Neuronal stem cell (in vitro differentiated cells): ENCODE measurements around the gene MPPED1.

Experiments used
- DNase-seq: peaks from one replicate; pipeline ENCODE4 v3.0.0-alpha.2; 2013; ENCODE audit warnings: low spot score
- H2AFZ ChIP-seq: one replicate; pipeline ENCODE4 v1.6.1; 2013; ENCODE audit warnings: mild to moderate bottlenecking, low read length, inconsistent platforms
- H2AK5ac ChIP-seq: 2 replicates; pipeline ENCODE4 v1.6.1; 2013; ENCODE audit warnings: low read depth, mild to moderate bottlenecking, inconsistent platforms, low read length, moderate library complexity, mixed read lengths
- H2BK120ac ChIP-seq: 2 replicates; pipeline ENCODE4 v1.6.1; 2013; ENCODE audit warnings: low read depth, mild to moderate bottlenecking, inconsistent platforms, low read length, moderate library complexity, mixed read lengths
- H2BK12ac ChIP-seq: one replicate; pipeline ENCODE4 v1.6.1; 2013; ENCODE audit warnings: low read length, inconsistent platforms
- H2BK15ac ChIP-seq: 2 replicates; pipeline ENCODE4 v1.6.1; 2013; ENCODE audit warnings: mild to moderate bottlenecking, low read length, inconsistent platforms, mixed read lengths
- H2BK5ac ChIP-seq: one replicate; pipeline ENCODE4 v1.6.1; 2013; ENCODE audit warnings: inconsistent platforms, mild to moderate bottlenecking, low read length, moderate library complexity
- H3K14ac ChIP-seq: one replicate; pipeline ENCODE4 v1.6.1; 2013; ENCODE audit warnings: low read length, inconsistent platforms
- H3K18ac ChIP-seq: 2 replicates; pipeline ENCODE4 v1.6.1; 2013; ENCODE audit warnings: low read length, inconsistent platforms
- H3K23ac ChIP-seq: 2 replicates; pipeline ENCODE4 v1.6.1; 2013; ENCODE audit warnings: low read depth, mild to moderate bottlenecking, mixed read lengths, low read length, inconsistent platforms; ENCODE audit not compliant: poor library complexity
- H3K27ac ChIP-seq: replicated peaks from 3 replicates; pipeline ENCODE4 v1.5.1; 2013; ENCODE audit warnings: low read length, inconsistent platforms
- H3K27me3 ChIP-seq, 3 experiments: 2 replicates each; pipeline ENCODE4 v1.6.1; 2013; ENCODE audit warnings: low read length in 3 of 3, mild to moderate bottlenecking in 2 of 3, inconsistent platforms in 1 of 3, low read depth in 1 of 3, mixed read lengths in 1 of 3, moderate library complexity in 1 of 3; ENCODE audit not compliant: control insufficient read depth in 3 of 3, insufficient read depth in 3 of 3
- H3K36me3 ChIP-seq, 2 donors: replicated peaks in 1 of 2; 2 replicates each; pipeline ENCODE4 v1.6.1; 2013; ENCODE audit warnings: low read length in 2 of 2; ENCODE audit not compliant: control insufficient read depth in 2 of 2, insufficient read depth in 2 of 2
- H3K4ac ChIP-seq: 2 replicates; pipeline ENCODE4 v1.6.1; 2013; ENCODE audit warnings: inconsistent platforms, mild to moderate bottlenecking, low read length, moderate library complexity
- H3K4me1 ChIP-seq, 2 donors: 1 replicate in 1 of 2; 2 replicates in 1 of 2; pipeline ENCODE4 v1.6.1; 2013; ENCODE audit warnings: low read length in 2 of 2, low read depth in 1 of 2; ENCODE audit not compliant: control insufficient read depth in 2 of 2, insufficient read depth in 1 of 2
- H3K4me2 ChIP-seq: one replicate; pipeline ENCODE4 v1.6.1; 2013; ENCODE audit warnings: mild to moderate bottlenecking, low read length, inconsistent platforms; ENCODE audit not compliant: insufficient read depth, poor library complexity, severe bottlenecking
- H3K4me3 ChIP-seq, 2 donors: 2 replicates each; pipeline ENCODE4 v1.5.1; 2013; ENCODE audit warnings: low read length in 2 of 2, mild to moderate bottlenecking in 2 of 2, inconsistent platforms in 1 of 2, moderate library complexity in 1 of 2
- H3K79me1 ChIP-seq: one replicate; pipeline ENCODE4 v1.6.1; 2013; ENCODE audit warnings: low read depth, mild to moderate bottlenecking, inconsistent platforms, low read length, moderate library complexity
- H3K9ac ChIP-seq: one replicate; pipeline ENCODE4 v1.6.1; 2013; ENCODE audit warnings: mild to moderate bottlenecking, low read depth, low read length, inconsistent platforms; ENCODE audit not compliant: poor library complexity
- H3K9me3 ChIP-seq, 2 donors: replicated peaks in 1 of 2; 2 replicates each; pipeline versions ENCODE3 to v1.6.1; 2013; ENCODE audit warnings: low read length in 2 of 2, mild to moderate bottlenecking in 2 of 2, inconsistent platforms in 1 of 2, low read depth in 1 of 2, mixed read lengths in 1 of 2, moderate library complexity in 1 of 2; ENCODE audit not compliant: control insufficient read depth in 2 of 2, insufficient read depth in 1 of 2
- H4K8ac ChIP-seq: one replicate; pipeline ENCODE4 v1.6.1; 2013; ENCODE audit warnings: low read depth, mild to moderate bottlenecking, inconsistent platforms, low read length, moderate library complexity
- H4K91ac ChIP-seq: one replicate; pipeline ENCODE4 v1.6.1; 2013; ENCODE audit warnings: low read length, low read depth, mild to moderate bottlenecking, inconsistent platforms; ENCODE audit not compliant: poor library complexity
- WGBS, 2 donors: extraction: QIAGEN DNeasy Blood & Tissue Kit; methylation state at CpG; one replicate each; pipeline ENCODE4 v1.1.7; 2013; ENCODE audit warnings: missing lambda C conversion rate in 2 of 2, mixed read lengths in 1 of 2; ENCODE audit not compliant: insufficient read length in 2 of 2, insufficient replicate concordance in 1 of 2; ENCODE audit errors: extremely low coverage in 2 of 2; 5-methylcytosine and 5-hydroxymethylcytosine counted together

MPPED1 gene

DNA sequence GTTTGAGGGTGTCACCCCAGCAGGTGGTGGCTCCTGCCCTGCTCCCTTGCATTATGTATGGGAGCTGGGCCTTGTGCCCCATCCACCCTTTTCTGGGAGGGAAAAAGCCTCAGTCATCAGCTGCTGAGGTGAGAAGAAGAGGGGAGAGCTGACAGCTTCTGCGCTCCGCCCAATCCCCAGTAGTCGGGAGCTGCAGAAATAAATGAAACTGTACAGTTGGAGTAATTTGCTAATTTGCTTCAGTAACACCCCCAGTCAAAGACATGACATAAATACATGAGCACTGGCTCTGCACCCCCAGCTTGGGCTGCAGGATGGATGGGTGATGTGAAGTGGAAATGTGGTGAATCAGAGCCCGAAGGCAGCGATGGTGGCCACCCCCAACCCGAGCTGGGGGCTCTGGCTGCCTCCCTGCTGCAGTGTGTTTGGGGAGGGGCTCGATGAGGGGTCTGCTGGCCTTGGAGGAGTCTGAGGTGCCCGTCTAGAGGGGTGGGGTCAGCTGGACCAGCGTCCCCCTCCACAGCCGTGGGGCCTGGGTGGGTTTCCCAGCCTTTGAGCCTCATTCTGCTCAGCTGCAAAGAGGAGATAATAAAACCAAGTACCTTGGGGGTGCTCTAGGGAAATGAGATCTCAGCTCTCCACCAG is 59.2 kb downstream of the MPPED1 start:
- H3K4ac ChIP-seq = no peak overlapping the region
- no peak overlapping the region for H2BK15ac ChIP-seq

DNA sequence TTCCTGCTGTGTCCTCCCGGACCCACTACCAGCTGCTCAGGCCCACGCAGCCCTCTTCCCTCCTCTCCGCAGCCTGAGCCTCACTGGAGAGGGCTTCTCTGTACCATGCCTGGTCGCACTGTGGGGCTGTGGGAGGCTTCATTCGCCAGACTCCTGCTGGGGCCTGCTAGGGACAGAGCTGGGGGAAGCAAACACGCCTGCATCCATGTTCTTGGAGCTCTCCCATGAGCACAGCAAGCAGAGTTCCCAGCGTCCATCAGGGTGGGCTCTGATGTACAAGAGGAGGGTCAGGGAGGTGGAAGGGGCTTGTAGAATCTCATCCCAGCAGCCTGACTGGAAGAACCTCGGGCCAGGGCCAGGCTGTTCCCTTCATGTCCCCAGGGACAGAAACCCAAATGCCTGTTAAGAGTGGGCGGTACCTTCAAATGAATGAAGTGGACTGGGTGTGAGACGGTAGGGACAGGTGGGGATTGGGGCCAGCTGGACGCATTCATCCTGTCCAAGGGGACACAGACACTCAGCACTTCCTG is 59.9 kb downstream of the MPPED1 start:
- Histone ChIP-seq H2AFZ (no peak overlapping the region), H2AK5ac (peak overlapping the region; percentile 9), H4K91ac (no peak overlapping the region), H2BK5ac (peak overlapping the region; percentile 43), H3K4me1 (peaks cover 5 to 12% of the 10 kb centered on the region in 2 donors), H4K8ac (no peak overlapping the region), H3K79me1 (peaks cover 4% of the 10 kb centered on the region), H3K4ac (no peak overlapping the region), H3K23ac (peak overlapping the region; percentile 35), H3K36me3 (peaks cover 0 to 2% of the 10 kb centered on the region in 2 donors), H2BK12ac (no peak overlapping the region), H3K4me2 (no peak overlapping the region), H3K9ac (no peak overlapping the region), H2BK15ac (no peak overlapping the region), H3K9me3 (no peaks in the 10 kb centered on the region), H2BK120ac (no peak overlapping the region), H3K27me3 (peaks cover 0 to 4% (median 0%) of the 10 kb centered on the region in 3 experiments), H3K18ac (peak overlapping the region; percentile 16), H3K27ac (no peak overlapping the region), H3K4me3 (no peak overlapping the region), H3K14ac (no peak overlapping the region)
- no CpG with 5 or more reads among the region's 11 CpGs for WGBS, 2 donors
- DNase-seq = no peak

More for the DNA sequence above, 59.2 kb downstream of the MPPED1 start:
- no peak overlapping the region for H2BK120ac ChIP-seq
- no peak overlapping the region for H3K18ac ChIP-seq
- DNase-seq = no peak
- peak overlapping the region; percentile 35 for H3K23ac ChIP-seq
- WGBS, 2 donors = no CpG with 5 or more reads among the region's 10 CpGs
- H2AFZ ChIP-seq = no peak overlapping the region
- H3K27me3 ChIP-seq = peaks cover 0 to 6% (median 0%) of the 10 kb centered on the region in 3 experiments
- H4K8ac ChIP-seq = no peak overlapping the region
- no peak overlapping the region for H2BK12ac ChIP-seq
- no peaks in the 10 kb centered on the region for H3K9me3 ChIP-seq
- peaks cover 0 to 2% of the 10 kb centered on the region in 2 donors for H3K36me3 ChIP-seq
- H4K91ac ChIP-seq = no peak overlapping the region
- no peak overlapping the region for H3K27ac ChIP-seq
- no peak overlapping the region for H3K9ac ChIP-seq
- peak overlapping the region; percentile 9 for H2AK5ac ChIP-seq
- H3K14ac ChIP-seq = no peak overlapping the region
- H3K4me3 ChIP-seq = no peak overlapping the region
- H2BK5ac ChIP-seq = peak overlapping the region; percentile 43
- peaks cover 5 to 12% of the 10 kb centered on the region in 2 donors for H3K4me1 ChIP-seq
- H3K79me1 ChIP-seq = peaks cover 4% of the 10 kb centered on the region
- no peak overlapping the region for H3K4me2 ChIP-seq

DNA sequence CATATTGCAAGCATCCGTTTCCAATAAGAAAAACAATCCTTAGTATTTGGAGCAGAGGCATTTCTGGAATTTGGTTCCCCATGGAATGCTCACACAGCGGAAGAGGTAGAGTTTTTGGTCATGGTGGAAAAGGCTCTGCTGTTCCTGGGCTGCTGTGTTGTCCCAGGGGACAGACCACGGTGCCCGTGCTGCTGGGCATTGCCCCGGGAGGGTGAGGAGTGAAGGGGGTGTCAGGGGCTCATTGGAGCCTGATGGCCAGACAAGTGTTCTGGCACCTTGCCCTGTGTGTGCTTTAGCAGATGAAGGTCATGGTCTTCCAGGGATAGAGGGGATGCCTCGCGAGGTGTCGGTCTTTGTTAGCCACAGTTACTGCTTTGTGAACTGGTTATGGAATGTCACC is 61.2 kb downstream of the MPPED1 start:
- Histone ChIP-seq H3K4me3 (no peak overlapping the region), H3K27me3 (no peaks in the 10 kb centered on the region), H2BK120ac (no peak overlapping the region), H3K79me1 (peaks cover 4% of the 10 kb centered on the region), H2BK15ac (no peak overlapping the region), H2BK12ac (no peak overlapping the region), H4K8ac (no peak overlapping the region), H3K23ac (no peak overlapping the region), H3K27ac (no peak overlapping the region), H2AFZ (no peak overlapping the region), H3K36me3 (peaks cover 0 to 2% of the 10 kb centered on the region in 2 donors), H3K14ac (no peak overlapping the region), H3K4ac (no peak overlapping the region), H2AK5ac (no peak overlapping the region), H4K91ac (no peak overlapping the region), H3K9ac (no peak overlapping the region), H3K4me1 (peaks cover 5 to 12% of the 10 kb centered on the region in 2 donors), H3K18ac (peak overlapping the region; percentile 64), H3K4me2 (no peak overlapping the region), H3K9me3 (no peaks in the 10 kb centered on the region), H2BK5ac (no peak overlapping the region)
- WGBS, 2 donors = no CpG with 5 or more reads among the region's 8 CpGs
- no peak for DNase-seq

DNA sequence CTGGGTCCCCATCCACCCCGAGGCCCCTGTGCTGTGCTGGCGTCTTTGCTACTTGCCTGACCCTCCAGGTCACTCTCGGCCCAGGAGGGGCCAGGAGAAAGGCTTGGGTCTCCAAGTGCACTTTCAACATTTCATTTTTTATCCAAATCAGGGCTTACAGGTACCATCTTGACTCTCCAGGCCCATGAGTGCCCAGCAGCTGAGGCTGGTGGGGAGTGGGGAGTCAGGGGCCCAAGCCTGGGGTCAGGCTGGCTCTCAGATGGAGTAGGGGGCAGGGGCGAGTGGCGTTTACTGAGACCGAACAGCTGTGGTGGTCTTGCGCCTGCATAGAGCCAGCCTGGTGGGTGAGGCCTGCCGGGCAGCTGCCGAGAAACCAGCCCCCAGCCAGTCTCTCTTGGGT is 61.6 kb downstream of the MPPED1 start:
- Histone ChIP-seq H3K4me2 (no peak overlapping the region), H3K9me3 (no peaks in the 10 kb centered on the region), H2BK12ac (no peak overlapping the region), H3K36me3 (peaks cover 0 to 2% of the 10 kb centered on the region in 2 donors), H3K23ac (no peak overlapping the region), H3K4me1 (peaks cover 5 to 12% of the 10 kb centered on the region in 2 donors), H2AFZ (no peak overlapping the region), H2BK120ac (no peak overlapping the region), H3K4ac (no peak overlapping the region), H2BK15ac (no peak overlapping the region), H3K18ac (no peak overlapping the region), H4K91ac (no peak overlapping the region), H2AK5ac (no peak overlapping the region), H3K27me3 (no peaks in the 10 kb centered on the region), H3K79me1 (peaks cover 4% of the 10 kb centered on the region), H3K27ac (no peak overlapping the region), H3K14ac (no peak overlapping the region), H4K8ac (no peak overlapping the region), H3K9ac (peak overlapping the region; percentile 10), H2BK5ac (no peak overlapping the region), H3K4me3 (no peak overlapping the region)
- DNase-seq = no peak
- WGBS, 2 donors = no CpG with 5 or more reads among the region's 9 CpGs
